Measurements from ENCODE around the gene MAST3.

The MAST3 gene

GRCh38 chr19:18114483-18114882 lies 16.9 kb downstream of the MAST3 start:
- no peak for DNase-seq

GRCh38 chr19:18117364-18117691 lies 19.8 kb downstream of the MAST3 start:
- DNase-seq: no peak

- DNase-seq: peak; percentile 83
Measured at GRCh38 chr19:18117692-18118378, 20.3 kb downstream of the MAST3 start.

GRCh38 chr19:18118420-18119012 lies 20.9 kb downstream of the MAST3 start:
- DNase-seq: no peak

GRCh38 chr19:18119013-18119716 lies 21.6 kb downstream of the MAST3 start:
- no peak for DNase-seq

GRCh38 chr19:18119717-18120105 lies 22.1 kb downstream of the MAST3 start:
- no peak for DNase-seq

GRCh38 chr19:18120127-18120526 lies 22.5 kb downstream of the MAST3 start:
- DNase-seq: no peak

GRCh38 chr19:18121166-18121565 lies 23.6 kb downstream of the MAST3 start:
- no peak for DNase-seq

- no peak for DNase-seq
Measured at GRCh38 chr19:18122424-18122823, 24.8 kb downstream of the MAST3 start.

- DNase-seq: no peak
Measured at GRCh38 chr19:18122860-18123795, 25.6 kb downstream of the MAST3 start.

- no peak for DNase-seq
Measured at GRCh38 chr19:18123819-18124218, 26.2 kb downstream of the MAST3 start.

- no peak for DNase-seq
Measured at GRCh38 chr19:18126097-18126496, 28.5 kb downstream of the MAST3 start.

GRCh38 chr19:18128044-18128443 lies 30.5 kb downstream of the MAST3 start:
- no peak for DNase-seq

- DNase-seq: no peak
Measured at GRCh38 chr19:18128805-18129204, 31.2 kb downstream of the MAST3 start.

- no peak for DNase-seq
Measured at GRCh38 chr19:18130523-18131242, 33.1 kb downstream of the MAST3 start.

- no peak for DNase-seq
Measured at GRCh38 chr19:18131841-18132596, 34.4 kb downstream of the MAST3 start.

- no peak for DNase-seq
Measured at GRCh38 chr19:18135712-18136584, 38.4 kb downstream of the MAST3 start.

GRCh38 chr19:18137242-18137641 lies 39.7 kb downstream of the MAST3 start:
- no peak for DNase-seq

- DNase-seq: no peak
Measured at GRCh38 chr19:18137657-18138339, 40.2 kb downstream of the MAST3 start.

GRCh38 chr19:18140473-18140872 lies 42.9 kb downstream of the MAST3 start:
- no peak for DNase-seq
